IMR-90 (cell line): ENCODE results near the gene CYP2J2. TPM values are rescaled to one million over a fixed set of nuclear protein-coding genes. Genes with fewer than 3 reads are reported as not detected.
A peak's percentile ranks its signal among the peaks of the same experiment; 100 is the strongest.

Source experiments
- ATAC-seq: fragments of 200-7000 bp; cut with Tn5 transposase; 2 replicates; pipeline ENCODE4 v1.9.1; 2020; ENCODE audit warnings: low read depth, mild to moderate bottlenecking, moderate library complexity
- BruUV-seq: library from RNA; stranded (reverse); fragments of 400-500 nt; replicated peaks from 2 replicates; lab custom pipeline; 2021; lab: Mats Ljungman, UMichigan
- CTCF ChIA-PET: fragments of 300-600 bp; formaldehyde crosslinking; extraction: SDS; loops from one replicate; lab custom pipeline; 2021; ENCODE audit warnings: antibody characterized with exemption; lab: Yijun Ruan, JAX
- POLR2A ChIA-PET: fragments of 300-600 bp; sonication (Branson Sonifier 250); formaldehyde crosslinking; loops from one replicate; lab custom pipeline; 2022; ENCODE audit warnings: antibody characterized with exemption; ENCODE audit not compliant: unreplicated experiment; lab: Charles Lee
- DNase-seq: peaks from one replicate; pipeline ENCODE4 v3.0.0; 2013
- H2AFZ ChIP-seq: replicated peaks from 2 replicates; pipeline ENCODE3; 2013; ENCODE audit warnings: low read length, mild to moderate bottlenecking; ENCODE audit not compliant: poor library complexity
- H2AK5ac ChIP-seq: 2 replicates; pipeline ENCODE4 v1.6.1; 2013; ENCODE audit warnings: low read depth, low read length, inconsistent platforms
- H2AK9ac ChIP-seq: replicated peaks from 2 replicates; pipeline ENCODE3; 2013; ENCODE audit warnings: mild to moderate bottlenecking, low read depth, low read length, moderate library complexity; ENCODE audit not compliant: poor library complexity
- H2BK120ac ChIP-seq: 2 replicates; pipeline ENCODE4 v1.6.1; 2013; ENCODE audit warnings: low read depth, low read length, inconsistent platforms
- H2BK15ac ChIP-seq: 3 replicates; pipeline ENCODE4 v1.6.1; 2013; ENCODE audit warnings: low read depth, low read length, inconsistent platforms
- H2BK20ac ChIP-seq: 2 replicates; pipeline ENCODE4 v1.6.1; 2013; ENCODE audit warnings: low read depth, mild to moderate bottlenecking, inconsistent platforms, low read length, moderate library complexity
- H2BK5ac ChIP-seq: 2 replicates; pipeline ENCODE4 v1.6.1; 2013; ENCODE audit warnings: mild to moderate bottlenecking, low read depth, low read length, inconsistent platforms; ENCODE audit not compliant: poor library complexity, severe bottlenecking
- H3K14ac ChIP-seq: replicated peaks from 2 replicates; pipeline ENCODE4 v1.6.1; 2013; ENCODE audit warnings: low read depth, low read length, inconsistent platforms
- H3K18ac ChIP-seq: 2 replicates; pipeline ENCODE4 v1.6.1; 2013; ENCODE audit warnings: low read depth, low read length, control low read depth
- H3K23ac ChIP-seq: 2 replicates; pipeline ENCODE4 v1.6.1; 2013; ENCODE audit warnings: low read depth, low read length, inconsistent platforms
- H3K27ac ChIP-seq: 2 replicates; pipeline ENCODE4 v1.5.1; 2013; ENCODE audit warnings: mild to moderate bottlenecking, control low read depth, low read length; ENCODE audit not compliant: insufficient read depth
- H3K27me3 ChIP-seq: 2 replicates; pipeline ENCODE4 v1.6.1; 2013; ENCODE audit warnings: low read length; ENCODE audit not compliant: control insufficient read depth, insufficient read depth
- H3K36me3 ChIP-seq: 2 replicates; pipeline ENCODE4 v1.6.1; 2013; ENCODE audit warnings: low read length, mixed read lengths; ENCODE audit not compliant: control insufficient read depth, insufficient read depth
- H3K4ac ChIP-seq: 2 replicates; pipeline ENCODE4 v1.6.1; 2013; ENCODE audit warnings: low read depth, low read length, inconsistent platforms
- H3K4me1 ChIP-seq: 2 replicates; pipeline ENCODE4 v1.6.1; 2013; ENCODE audit warnings: low read length, mixed read lengths; ENCODE audit not compliant: control insufficient read depth, insufficient read depth
- H3K4me2 ChIP-seq: 2 replicates; pipeline ENCODE4 v1.6.1; 2013; ENCODE audit warnings: low read depth, mild to moderate bottlenecking, control low read depth, low read length, moderate library complexity
- H3K4me3 ChIP-seq: 2 replicates; pipeline ENCODE4 v1.5.1; 2013; ENCODE audit warnings: low read depth, mild to moderate bottlenecking, control low read depth, low read length, moderate library complexity; ENCODE audit not compliant: insufficient read depth
- H3K56ac ChIP-seq: 2 replicates; pipeline ENCODE4 v1.6.1; 2013; ENCODE audit warnings: low read length, inconsistent platforms; ENCODE audit not compliant: insufficient read depth; ENCODE audit errors: extremely low read depth
- H3K79me1 ChIP-seq, 2 experiments: 2 replicates each; pipeline ENCODE4 v1.6.1; 2013; ENCODE audit warnings: low read length in 2 of 2, inconsistent platforms in 1 of 2, low read depth in 1 of 2
- H3K9ac ChIP-seq: 2 replicates; pipeline ENCODE4 v1.6.1; 2013; ENCODE audit warnings: low read depth, low read length, control low read depth
- H3K9me1 ChIP-seq: 2 replicates; pipeline ENCODE4 v1.6.1; 2013; ENCODE audit warnings: low read length, inconsistent platforms; ENCODE audit not compliant: insufficient read depth
- H3K9me3 ChIP-seq: 2 replicates; pipeline ENCODE4 v1.6.1; 2013; ENCODE audit warnings: low read length; ENCODE audit not compliant: control insufficient read depth, insufficient read depth
- H4K20me1 ChIP-seq: 2 replicates; pipeline ENCODE4 v1.6.1; 2013; ENCODE audit warnings: low read length, inconsistent platforms; ENCODE audit not compliant: insufficient read depth
- H4K5ac ChIP-seq: 2 replicates; pipeline ENCODE4 v1.6.1; 2013; ENCODE audit warnings: mild to moderate bottlenecking, low read depth, low read length, control low read depth
- H4K8ac ChIP-seq, 2 experiments: 2 replicates each; pipeline ENCODE4 v1.6.1; 2013; ENCODE audit warnings: low read depth in 2 of 2, low read length in 2 of 2, control low read depth in 1 of 2, inconsistent platforms in 1 of 2
- H4K91ac ChIP-seq: 2 replicates; pipeline ENCODE4 v1.6.1; 2013; ENCODE audit warnings: low read depth, low read length, inconsistent platforms; ENCODE audit not compliant: insufficient read depth
- BHLHE40 ChIP-seq: fragments of 150-350 bp; IDR thresholded peaks from 2 replicates; pipeline ENCODE4 v1.6.1; 2016; ENCODE audit warnings: mild to moderate bottlenecking, low read depth, low read length
- FOS ChIP-seq: fragments of 150-350 bp; IDR thresholded peaks from 2 replicates; pipeline ENCODE4 v1.6.1; 2016; ENCODE audit warnings: low read depth, low read length
- MAZ ChIP-seq: IDR thresholded peaks from 2 replicates; pipeline ENCODE4 v1.6.1; 2012; ENCODE audit warnings: low read depth, mild to moderate bottlenecking, low read length, improper control_type of control experiment, moderate library complexity, borderline replicate concordance
- NFE2L2 ChIP-seq: fragments of 150-350 bp; IDR thresholded peaks from 2 replicates; pipeline ENCODE4 v1.6.1; 2016; ENCODE audit warnings: low read depth, mild to moderate bottlenecking, low read length
- POLR2A ChIP-seq: IDR thresholded peaks from 2 replicates; pipeline ENCODE4 v1.6.1; 2012; ENCODE audit warnings: mild to moderate bottlenecking, low read depth, low read length
- RAD21 ChIP-seq: IDR thresholded peaks from 2 replicates; pipeline ENCODE4 v1.6.1; 2012; ENCODE audit warnings: low read length, improper control_type of control experiment
- RCOR1 ChIP-seq: IDR thresholded peaks from 2 replicates; pipeline ENCODE4 v1.6.1; 2012; ENCODE audit warnings: mild to moderate bottlenecking, low read length, improper control_type of control experiment; ENCODE audit not compliant: insufficient replicate concordance
- SMC3 ChIP-seq: fragments of 150-350 bp; IDR thresholded peaks from 2 replicates; pipeline ENCODE4 v1.6.1; 2016; ENCODE audit warnings: low read depth, mild to moderate bottlenecking, antibody characterized with exemption, low read length, moderate library complexity
- WGBS, 2 experiments: methylation state at CpG; one replicate each; pipeline versions ENCODE4 v1.1.5 to v1.1.7; 2013; ENCODE audit warnings: missing lambda C conversion rate in 2 of 2; ENCODE audit not compliant: insufficient read length in 1 of 2; ENCODE audit errors: extremely low coverage in 2 of 2; 5-methylcytosine and 5-hydroxymethylcytosine counted together
- dilution Hi-C: fragments of 300-500 bp; cut with HindIII; formaldehyde crosslinking; loops from one replicate; pipeline ENCODE4 v1.14.3; 2018; ENCODE audit warnings: low sequenced_read_pairs; ENCODE audit not compliant: unreplicated experiment
- in situ Hi-C: fragments of 300-500 bp; cut with MboI; formaldehyde crosslinking; loops from 3 replicates; pipeline ENCODE4 v1.14.3; 2019; ENCODE audit warnings: low sequenced_read_pairs, inconsistent platforms, mixed read lengths
- intact Hi-C: fragments of 100-400 bp; cut with micrococcal nuclease; formaldehyde crosslinking; loops from 2 replicates; pipeline ENCODE4 v1.10.0; 2022
- polyA plus RNA-seq, 3 experiments: library from polyadenylated mRNA; depleted of rRNA; stranded (reverse); fragments of >200 nt; gene quantifications; 2 replicates each; pipeline ENCODE4 v1.2.3, GENCODE V29; 2012; ENCODE audit warnings: low replicate concordance in 1 of 3
- total RNA-seq: library from RNA; depleted of rRNA; stranded (reverse); fragments of >200 nt; gene quantifications from 2 replicates; pipeline ENCODE4 v1.2.3, GENCODE V29; 2012
- TF ChIP-seq, protein P1 (sequence below): conservative IDR thresholded peaks from 2 replicates; pipeline ENCODE4 v1.5.1; 2012; ENCODE audit warnings: mild to moderate bottlenecking, low read depth, low read length, improper control_type of control experiment
- TF ChIP-seq, protein P2 (sequence below): fragments of 150-350 bp; IDR thresholded peaks from 2 replicates; pipeline ENCODE4 v1.6.1; 2016; ENCODE audit warnings: low read depth, mild to moderate bottlenecking, low read length, moderate library complexity, borderline replicate concordance

The CYP2J2 gene
- total and polyA plus RNA-seq, 2 of the 4 experiments (the other 2 are of a cell fraction) = 0.18 TPM; not detected in 1

DNA sequence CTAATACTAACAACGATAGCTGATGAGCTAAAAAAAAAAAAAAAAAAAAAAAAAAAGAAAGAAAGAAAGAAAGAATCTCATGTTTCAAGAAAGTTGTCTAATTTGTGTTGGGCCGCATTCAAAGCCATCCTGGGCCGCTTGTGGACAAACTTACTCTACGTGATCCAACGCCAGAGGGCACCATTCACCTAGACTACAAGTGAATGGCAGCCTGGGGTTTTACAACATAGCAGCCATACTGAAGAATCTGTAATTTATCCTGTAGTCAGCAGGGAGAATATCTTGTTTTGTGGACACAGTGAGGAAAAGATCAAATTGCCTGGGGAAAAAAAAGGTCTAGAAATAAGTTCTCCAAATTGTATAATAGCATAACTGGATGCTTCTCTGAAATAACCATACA, 47.0 kb downstream of the CYP2J2 start:
- Histone ChIP-seq H3K79me1 (no peaks in the 10 kb centered on the region), H4K8ac (no peak overlapping the region), H3K23ac (no peak overlapping the region), H3K4me1 (no peaks in the 10 kb centered on the region), H3K14ac (no peak overlapping the region), H3K9me3 (no peaks in the 10 kb centered on the region; the same call in 1 of the 2 replicates), H2BK120ac (no peak overlapping the region), H2AFZ (no peak overlapping the region), H4K91ac (no peak overlapping the region), H3K4me2 (no peak overlapping the region), H3K9me1 (no peaks in the 10 kb centered on the region), H3K4me3 (no peak overlapping the region), H2BK15ac (no peak overlapping the region), H3K27me3 (peaks cover 4% of the 10 kb centered on the region; the same call in 1 of the 2 replicates), H4K20me1 (no peaks in the 10 kb centered on the region), H3K27ac (no peak overlapping the region), H2AK9ac (no peak overlapping the region), H3K4ac (no peak overlapping the region), H4K5ac (no peak overlapping the region), H3K18ac (no peak overlapping the region), H3K36me3 (no peaks in the 10 kb centered on the region), H2AK5ac (no peak overlapping the region), H2BK20ac (no peak overlapping the region), H3K9ac (no peak overlapping the region), H3K56ac (no peak overlapping the region), H2BK5ac (no peak overlapping the region)
- ATAC-seq (peak; percentile 70; the same call in 1 of the 2 replicates), DNase-seq (peak; percentile 52)
- WGBS, 2 experiments = no CpG with 5 or more reads among the region's 5 CpGs
- dilution Hi-C loops = no loop called here
- intact Hi-C loops = loop anchor here (1.0 kb wide), 1 partner anchor 68 kb away; no protein-coding TSS in a partner anchor
- in situ Hi-C loops = no loop called here
- CTCF ChIA-PET = interaction anchor here (0.6 to 1.8 kb wide), 3 partner anchors 68 to 1947 kb away, joined by 3 to 9 read pairs (median 5); no protein-coding TSS in a partner anchor
- POLR2A ChIA-PET = no interaction called here
- no TSS peak for BruUV-seq
- TF ChIP-seq, protein P1, sequence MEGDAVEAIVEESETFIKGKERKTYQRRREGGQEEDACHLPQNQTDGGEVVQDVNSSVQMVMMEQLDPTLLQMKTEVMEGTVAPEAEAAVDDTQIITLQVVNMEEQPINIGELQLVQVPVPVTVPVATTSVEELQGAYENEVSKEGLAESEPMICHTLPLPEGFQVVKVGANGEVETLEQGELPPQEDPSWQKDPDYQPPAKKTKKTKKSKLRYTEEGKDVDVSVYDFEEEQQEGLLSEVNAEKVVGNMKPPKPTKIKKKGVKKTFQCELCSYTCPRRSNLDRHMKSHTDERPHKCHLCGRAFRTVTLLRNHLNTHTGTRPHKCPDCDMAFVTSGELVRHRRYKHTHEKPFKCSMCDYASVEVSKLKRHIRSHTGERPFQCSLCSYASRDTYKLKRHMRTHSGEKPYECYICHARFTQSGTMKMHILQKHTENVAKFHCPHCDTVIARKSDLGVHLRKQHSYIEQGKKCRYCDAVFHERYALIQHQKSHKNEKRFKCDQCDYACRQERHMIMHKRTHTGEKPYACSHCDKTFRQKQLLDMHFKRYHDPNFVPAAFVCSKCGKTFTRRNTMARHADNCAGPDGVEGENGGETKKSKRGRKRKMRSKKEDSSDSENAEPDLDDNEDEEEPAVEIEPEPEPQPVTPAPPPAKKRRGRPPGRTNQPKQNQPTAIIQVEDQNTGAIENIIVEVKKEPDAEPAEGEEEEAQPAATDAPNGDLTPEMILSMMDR = peak; percentile 41
- TF ChIP-seq SMC3 (peak; percentile 33; the same call in 1 of the 2 replicates), RAD21 (peak; percentile 42), MAZ (no peak), FOS (no peak), POLR2A (no peak), RCOR1 (no peak), NFE2L2 (no peak), BHLHE40 (no peak)
- TF ChIP-seq, protein P2, sequence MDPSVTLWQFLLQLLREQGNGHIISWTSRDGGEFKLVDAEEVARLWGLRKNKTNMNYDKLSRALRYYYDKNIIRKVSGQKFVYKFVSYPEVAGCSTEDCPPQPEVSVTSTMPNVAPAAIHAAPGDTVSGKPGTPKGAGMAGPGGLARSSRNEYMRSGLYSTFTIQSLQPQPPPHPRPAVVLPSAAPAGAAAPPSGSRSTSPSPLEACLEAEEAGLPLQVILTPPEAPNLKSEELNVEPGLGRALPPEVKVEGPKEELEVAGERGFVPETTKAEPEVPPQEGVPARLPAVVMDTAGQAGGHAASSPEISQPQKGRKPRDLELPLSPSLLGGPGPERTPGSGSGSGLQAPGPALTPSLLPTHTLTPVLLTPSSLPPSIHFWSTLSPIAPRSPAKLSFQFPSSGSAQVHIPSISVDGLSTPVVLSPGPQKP = no peak
